SJSA1 (cell line): ENCODE results near the gene YTHDF1. TPM values are rescaled to one million over a fixed set of nuclear protein-coding genes. Genes with fewer than 3 reads are reported as not detected.

Experiments
- DNase-seq, 2 experiments: peaks; one replicate each; pipeline ENCODE4 v3.0.0-alpha.2; 2015 to 2020; ENCODE audit warnings: low spot score in 2 of 2, low read depth in 1 of 2
- H3K27ac ChIP-seq: fragments of 250-450 bp; sonication (Bioruptor Pico); 2 replicates; pipeline ENCODE4 v1.5.1; 2020; ENCODE audit warnings: mild to moderate bottlenecking, moderate library complexity
- H3K27me3 ChIP-seq: fragments of 250-450 bp; sonication (Bioruptor Pico); replicated peaks from 2 replicates; pipeline ENCODE4 v1.5.1; 2020; ENCODE audit warnings: mild to moderate bottlenecking, moderate library complexity
- H3K36me3 ChIP-seq: fragments of 250-450 bp; sonication (Bioruptor Pico); 2 replicates; pipeline ENCODE4 v1.5.1; 2020; ENCODE audit warnings: mild to moderate bottlenecking
- H3K4me1 ChIP-seq: fragments of 250-450 bp; sonication (Bioruptor Pico); replicated peaks from 2 replicates; pipeline ENCODE4 v1.6.1; 2021; ENCODE audit warnings: mild to moderate bottlenecking
- H3K4me3 ChIP-seq: fragments of 250-450 bp; sonication (Bioruptor Pico); 2 replicates; pipeline ENCODE4 v1.5.1; 2020; ENCODE audit warnings: mild to moderate bottlenecking
- H3K9me3 ChIP-seq: fragments of 250-450 bp; sonication (Bioruptor Pico); replicated peaks from 2 replicates; pipeline ENCODE4 v1.5.1; 2020; ENCODE audit warnings: mild to moderate bottlenecking
- total RNA-seq: library from RNA; depleted of rRNA; stranded (reverse); fragments of >200 nt; shearing (Covaris generic); gene quantifications from 2 replicates; pipeline ENCODE4 v1.2.3, GENCODE V29; 2014

The YTHDF1 gene
- total RNA-seq, 1 experiment from 2014 or later: 30.2 TPM

- Histone ChIP-seq H3K27ac (no peak overlapping the region), H3K36me3 (no peaks in the 10 kb centered on the region), H3K27me3 (peaks cover 93% of the 10 kb centered on the region), H3K4me3 (no peak overlapping the region), H3K9me3 (no peaks in the 10 kb centered on the region; the same call in 1 of the 2 replicates), H3K4me1 (peaks cover 9% of the 10 kb centered on the region)
- DNase-seq: no peak
These were observed 38.7 kb downstream of the YTHDF1 start for GRCh38 chr20:63177134-63177784.

- H3K4me3 ChIP-seq: no peak overlapping the region
- H3K36me3 ChIP-seq: no peaks in the 10 kb centered on the region
- no peaks in the 10 kb centered on the region; the same call in 1 of the 2 replicates for H3K9me3 ChIP-seq
- H3K4me1 ChIP-seq: peaks cover 9% of the 10 kb centered on the region
- H3K27ac ChIP-seq: no peak overlapping the region
- DNase-seq: no peak
- peaks cover 98% of the 10 kb centered on the region for H3K27me3 ChIP-seq
These were observed 39.4 kb downstream of the YTHDF1 start for GRCh38 chr20:63176427-63177133.

GRCh38 chr20:63176034-63176426, 39.9 kb downstream of the YTHDF1 start:
- Histone ChIP-seq H3K27ac (no peak overlapping the region), H3K9me3 (no peaks in the 10 kb centered on the region; the same call in 1 of the 2 replicates), H3K4me3 (no peak overlapping the region), H3K4me1 (peaks cover 9% of the 10 kb centered on the region), H3K36me3 (no peaks in the 10 kb centered on the region), H3K27me3 (peaks cover 98% of the 10 kb centered on the region)
- DNase-seq: no peak

- H3K4me1 ChIP-seq: peaks cover 9% of the 10 kb centered on the region
- H3K36me3 ChIP-seq: no peaks in the 10 kb centered on the region
- no peak overlapping the region for H3K27ac ChIP-seq
- DNase-seq: no peak
- H3K4me3 ChIP-seq: no peak overlapping the region
- H3K27me3 ChIP-seq: peaks cover 98% of the 10 kb centered on the region
- no peaks in the 10 kb centered on the region; the same call in 1 of the 2 replicates for H3K9me3 ChIP-seq
These were observed 40.7 kb downstream of the YTHDF1 start for GRCh38 chr20:63175038-63175895.

GRCh38 chr20:63174309-63175037, 41.5 kb downstream of the YTHDF1 start:
- H3K9me3 ChIP-seq: no peaks in the 10 kb centered on the region; the same call in 1 of the 2 replicates
- H3K27ac ChIP-seq: no peak overlapping the region
- no peaks in the 10 kb centered on the region for H3K36me3 ChIP-seq
- H3K4me1 ChIP-seq: peaks cover 9% of the 10 kb centered on the region
- no peak for DNase-seq
- H3K4me3 ChIP-seq: no peak overlapping the region
- H3K27me3 ChIP-seq: peaks cover 98% of the 10 kb centered on the region

GRCh38 chr20:63173552-63174191, 42.3 kb downstream of the YTHDF1 start:
- Histone ChIP-seq H3K9me3 (no peaks in the 10 kb centered on the region; the same call in 1 of the 2 replicates), H3K27me3 (peaks cover 99% of the 10 kb centered on the region), H3K36me3 (no peaks in the 10 kb centered on the region), H3K4me1 (0 out of 2 replicates have a peak, but pooled peaks cover 4% of the 10 kb centered on the region), H3K4me3 (no peak overlapping the region), H3K27ac (no peak overlapping the region)
- DNase-seq: no peak

GRCh38 chr20:63172726-63173125, 43.2 kb downstream of the YTHDF1 start:
- Histone ChIP-seq H3K4me3 (no peak overlapping the region), H3K4me1 (no peaks in the 10 kb centered on the region), H3K36me3 (no peaks in the 10 kb centered on the region), H3K9me3 (no peaks in the 10 kb centered on the region; the same call in 1 of the 2 replicates), H3K27me3 (peaks cover 100% of the 10 kb centered on the region), H3K27ac (no peak overlapping the region)
- DNase-seq: no peak

- Histone ChIP-seq H3K27ac (no peak overlapping the region), H3K36me3 (no peaks in the 10 kb centered on the region), H3K27me3 (peaks cover 96% of the 10 kb centered on the region), H3K4me1 (no peaks in the 10 kb centered on the region), H3K9me3 (no peaks in the 10 kb centered on the region), H3K4me3 (no peak overlapping the region)
- DNase-seq: no peak
These were observed 43.9 kb downstream of the YTHDF1 start for GRCh38 chr20:63171991-63172390.

- no peak for DNase-seq
- Histone ChIP-seq H3K27ac (no peak overlapping the region), H3K27me3 (peaks cover 94% of the 10 kb centered on the region)
These were observed 46.2 kb downstream of the YTHDF1 start for GRCh38 chr20:63169681-63170080.

GRCh38 chr20:63168861-63169260, 47.1 kb downstream of the YTHDF1 start:
- Histone ChIP-seq H3K4me3 (no peak overlapping the region), H3K36me3 (no peaks in the 10 kb centered on the region), H3K4me1 (no peaks in the 10 kb centered on the region), H3K9me3 (no peaks in the 10 kb centered on the region), H3K27me3 (peaks cover 92% of the 10 kb centered on the region), H3K27ac (no peak overlapping the region)
- DNase-seq: no peak

More at GRCh38 chr20:63169681-63170080, 46.2 kb downstream of the YTHDF1 start:
- Histone ChIP-seq H3K4me1 (no peaks in the 10 kb centered on the region), H3K4me3 (no peak overlapping the region), H3K36me3 (no peaks in the 10 kb centered on the region), H3K9me3 (no peaks in the 10 kb centered on the region)

- H3K27me3 ChIP-seq: peaks cover 90% of the 10 kb centered on the region
- H3K4me1 ChIP-seq: no peaks in the 10 kb centered on the region
- H3K4me3 ChIP-seq: no peak overlapping the region
- no peaks in the 10 kb centered on the region for H3K9me3 ChIP-seq
- no peak overlapping the region for H3K27ac ChIP-seq
- no peaks in the 10 kb centered on the region for H3K36me3 ChIP-seq
- DNase-seq: no peak
These were observed 47.9 kb downstream of the YTHDF1 start for GRCh38 chr20:63167918-63168520.

- Histone ChIP-seq H3K27ac (no peak overlapping the region), H3K4me3 (no peak overlapping the region), H3K4me1 (no peaks in the 10 kb centered on the region), H3K9me3 (no peaks in the 10 kb centered on the region), H3K27me3 (peaks cover 88% of the 10 kb centered on the region), H3K36me3 (no peaks in the 10 kb centered on the region)
- DNase-seq: no peak
These were observed 48.7 kb downstream of the YTHDF1 start for GRCh38 chr20:63167026-63167917.
